NCI-H1092 (cell line): Measurements from ENCODE around the gene REEP5.
"Not testable (repeated sequence)": the region's sequence is repeated elsewhere in the genome, so short reads cannot be mapped to it uniquely, and the experiment has no call there.

Source experiments
- DNase-seq: peaks from one replicate; lab custom pipeline; 2025; lab: John Stamatoyannopoulos, UW

The REEP5 gene

GRCh38 chr5:112933105-112933504 is 11.1 kb upstream of the REEP5 start:
- DNase-seq: no peak

- DNase-seq: no peak
Observed at GRCh38 chr5:112931473-112931872, 9.4 kb upstream of the REEP5 start.

- no peak for DNase-seq
Observed at GRCh38 chr5:112930082-112930344, 8.0 kb upstream of the REEP5 start.

- DNase-seq: no peak
Observed at GRCh38 chr5:112929336-112930081, 7.5 kb upstream of the REEP5 start.

GRCh38 chr5:112923988-112924387 is 2.0 kb upstream of the REEP5 start:
- no peak for DNase-seq

- no peak for DNase-seq
Observed at GRCh38 chr5:112923148-112923917, 1.3 kb upstream of the REEP5 start.

- peak; percentile 34 for DNase-seq
Observed at GRCh38 chr5:112921026-112921832, 798 bp downstream of the REEP5 start.

- no peak for DNase-seq
Observed at GRCh38 chr5:112919972-112920371, 2.1 kb downstream of the REEP5 start.

GRCh38 chr5:112918679-112919078 is 3.3 kb downstream of the REEP5 start:
- DNase-seq: no peak

GRCh38 chr5:112918136-112918535 is 3.9 kb downstream of the REEP5 start:
- no peak for DNase-seq

GRCh38 chr5:112917453-112917995 is 4.5 kb downstream of the REEP5 start:
- no peak for DNase-seq

- DNase-seq: no peak
Observed at GRCh38 chr5:112915831-112916230, 6.2 kb downstream of the REEP5 start.

- no peak for DNase-seq
Observed at GRCh38 chr5:112914584-112914983, 7.4 kb downstream of the REEP5 start.

GRCh38 chr5:112910529-112910928 is 11.5 kb downstream of the REEP5 start:
- DNase-seq: no peak

GRCh38 chr5:112908854-112909253 is 13.2 kb downstream of the REEP5 start:
- no peak for DNase-seq

GRCh38 chr5:112907166-112907631 is 14.8 kb downstream of the REEP5 start:
- DNase-seq: no peak

- no peak for DNase-seq
Observed at GRCh38 chr5:112906637-112907036, 15.4 kb downstream of the REEP5 start.

- not testable (repeated sequence) for DNase-seq
Observed at GRCh38 chr5:112904996-112905395, 17.0 kb downstream of the REEP5 start.

GRCh38 chr5:112902561-112902960 is 19.5 kb downstream of the REEP5 start:
- no peak for DNase-seq

GRCh38 chr5:112895682-112896081 is 26.3 kb downstream of the REEP5 start:
- no peak for DNase-seq

- no peak for DNase-seq
Observed at GRCh38 chr5:112892776-112893175, 29.3 kb downstream of the REEP5 start.

GRCh38 chr5:112892066-112892465 is 30.0 kb downstream of the REEP5 start:
- not testable (repeated sequence) for DNase-seq
